Heart left ventricle (tissue), 13 donors: ENCODE measurements around the gene FFAR4.

ENCODE experiments used
- POLR2A ChIP-seq, 2 donors: fragments of 450-650 bp; IDR thresholded peaks; one replicate each; pipeline ENCODE4 v1.6.1; 2017; ENCODE audit warnings: antibody characterized with exemption in 2 of 2, mild to moderate bottlenecking in 2 of 2, moderate library complexity in 2 of 2
- TF ChIP-seq, protein P1 (sequence below), 12 donors: fragments of 200-600 bp; sonication (generic) in 4 of 12; IDR thresholded peaks; one replicate each; pipeline versions ENCODE4 v1.5.0 to v1.8.0; 2018 to 2022; ENCODE audit warnings: antibody characterized with exemption in 12 of 12, mild to moderate bottlenecking in 5 of 12
- donor health status: ischemic (EF 13 %, LVEDD 7.1; RV severe dilation, severe dysfunction).
- donor health status: DM: no; HTN: yes; CAD: no.
- donor health status: DM: no; HTN: no; CAD: no.
- donor health status: ischemic (EF 25% LVEDD 6.9; RV normal size, moderate dysfunction).
- donor health status: ischemic (EF 25% LVEDD 5.7; RV mildly dilated, moderate dysfunction).
- donor health status: ischemic (EF 35%, LVEDD 5.7; RV mildly dilated, moderate dysfunction).
- donor health status: nonischemic (EF 11% LVEDD 7.7; RV severe dilation, severe dysfunction).
- donor health status: DM: yes; HTN: yes; CAD: no.
- donor health status: PGD.
- donor health status: ischemic (EF 29% LVEDD 5.4; RV normal size, mild dysfunction).
- donor health status: nonischemic (EF 23%, LVEDD 6.1; RV moderate dilation, normal function).

DNA sequence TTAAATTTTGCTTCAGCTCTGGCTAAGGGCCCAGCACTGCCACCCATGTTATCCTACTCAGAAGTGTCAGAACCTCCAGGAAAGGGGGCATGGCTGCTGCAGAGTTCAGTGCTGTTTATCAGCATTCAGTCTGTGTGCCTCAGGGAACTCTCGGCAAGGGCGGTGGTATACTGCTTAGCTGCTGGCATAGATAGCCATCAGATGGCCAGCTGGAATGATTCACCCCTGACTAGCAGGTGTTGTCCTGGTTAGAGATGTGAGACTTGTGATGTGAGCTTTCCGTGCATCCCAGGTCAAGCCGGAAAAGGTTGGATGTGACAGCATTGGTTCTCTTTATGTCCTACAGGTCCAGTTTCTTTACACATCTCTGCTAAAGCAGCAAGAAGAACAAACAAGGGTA, 47.9 kb upstream of the FFAR4 start:
- TF ChIP-seq, protein P1, sequence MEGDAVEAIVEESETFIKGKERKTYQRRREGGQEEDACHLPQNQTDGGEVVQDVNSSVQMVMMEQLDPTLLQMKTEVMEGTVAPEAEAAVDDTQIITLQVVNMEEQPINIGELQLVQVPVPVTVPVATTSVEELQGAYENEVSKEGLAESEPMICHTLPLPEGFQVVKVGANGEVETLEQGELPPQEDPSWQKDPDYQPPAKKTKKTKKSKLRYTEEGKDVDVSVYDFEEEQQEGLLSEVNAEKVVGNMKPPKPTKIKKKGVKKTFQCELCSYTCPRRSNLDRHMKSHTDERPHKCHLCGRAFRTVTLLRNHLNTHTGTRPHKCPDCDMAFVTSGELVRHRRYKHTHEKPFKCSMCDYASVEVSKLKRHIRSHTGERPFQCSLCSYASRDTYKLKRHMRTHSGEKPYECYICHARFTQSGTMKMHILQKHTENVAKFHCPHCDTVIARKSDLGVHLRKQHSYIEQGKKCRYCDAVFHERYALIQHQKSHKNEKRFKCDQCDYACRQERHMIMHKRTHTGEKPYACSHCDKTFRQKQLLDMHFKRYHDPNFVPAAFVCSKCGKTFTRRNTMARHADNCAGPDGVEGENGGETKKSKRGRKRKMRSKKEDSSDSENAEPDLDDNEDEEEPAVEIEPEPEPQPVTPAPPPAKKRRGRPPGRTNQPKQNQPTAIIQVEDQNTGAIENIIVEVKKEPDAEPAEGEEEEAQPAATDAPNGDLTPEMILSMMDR (IDR thresholded peaks at IDR 0.05) = no peak
- TF ChIP-seq POLR2A (IDR thresholded peaks at IDR 0.05) = no peak
